Medulla oblongata (tissue), 1 donor: ENCODE data around the gene COL11A1.
"Not testable (repeated sequence)": the region's sequence is repeated elsewhere in the genome, so short reads cannot be mapped to it uniquely, and the experiment has no call there.

Source experiments
- DNase-seq: peaks from one replicate; pipeline ENCODE4 v3.0.0-alpha.2; 2015; ENCODE audit errors: extremely low spot score

COL11A1 gene

DNA sequence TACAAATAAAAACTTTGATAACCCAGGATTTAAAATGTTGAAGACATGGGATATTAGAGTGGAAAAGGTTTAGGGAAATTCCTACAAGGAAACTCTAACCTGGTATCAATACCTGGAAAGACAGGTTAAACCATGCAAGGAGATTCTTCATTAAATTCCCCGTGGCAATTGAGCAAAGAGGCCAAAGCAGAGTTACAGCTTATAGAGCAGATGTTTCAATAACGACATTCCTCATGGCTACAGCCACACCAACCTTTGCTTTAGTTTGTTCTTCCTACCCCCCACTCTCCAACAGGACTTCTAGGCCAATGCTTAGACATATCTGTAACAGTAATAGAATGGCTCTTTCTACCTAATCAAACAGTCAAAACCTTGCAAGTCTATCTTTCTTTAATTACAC is 271.3 kb downstream of the COL11A1 start:
- DNase-seq: no peak

DNA sequence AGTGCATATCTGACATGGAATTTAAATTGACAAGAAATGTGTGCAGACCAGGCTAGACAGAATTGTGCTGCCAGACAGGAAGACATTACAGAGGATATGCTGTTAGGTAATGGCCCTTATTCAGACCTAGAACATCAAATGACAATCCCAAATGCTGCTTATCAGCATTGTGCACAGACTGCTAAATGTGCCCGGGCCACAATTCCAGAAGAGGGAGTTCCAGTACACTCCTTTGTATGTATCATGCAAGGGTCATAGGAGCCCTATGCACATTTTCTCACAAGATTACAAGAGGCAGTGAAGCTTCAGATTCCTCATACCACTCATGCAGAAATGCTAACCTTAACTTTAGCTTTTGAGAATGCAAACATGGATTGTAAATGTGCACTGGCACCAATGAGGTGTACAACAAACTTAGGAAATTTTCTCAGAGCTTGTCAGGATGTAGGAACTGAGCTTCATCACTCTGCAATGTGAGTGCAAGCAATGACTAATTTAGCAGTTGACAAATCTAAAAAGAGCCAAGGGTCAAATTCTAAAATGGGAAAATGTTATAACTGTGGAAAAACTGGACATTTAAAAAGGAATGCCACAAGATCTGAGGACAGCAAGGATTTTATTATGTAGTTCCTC is 273.5 kb downstream of the COL11A1 start:
- no peak for DNase-seq

DNA sequence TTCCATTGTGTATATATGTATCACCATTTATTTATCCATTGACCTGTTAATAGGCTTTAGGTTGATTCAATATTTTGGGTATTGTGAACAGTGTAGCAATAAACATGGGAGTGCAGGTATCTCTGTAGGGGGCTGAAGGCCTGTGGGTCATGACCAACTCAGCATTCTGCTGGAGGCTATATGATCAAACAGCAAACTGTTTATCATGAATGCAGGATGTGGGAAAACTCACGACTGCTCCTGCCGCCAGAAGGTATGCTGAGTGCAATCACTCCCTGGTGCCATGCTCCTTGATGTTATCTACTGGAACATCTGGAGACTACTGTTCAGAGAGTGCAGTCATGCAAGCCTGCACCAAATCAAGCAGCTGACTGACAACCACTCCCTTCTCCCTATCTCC is 275.2 kb downstream of the COL11A1 start:
- DNase-seq: no peak

DNA sequence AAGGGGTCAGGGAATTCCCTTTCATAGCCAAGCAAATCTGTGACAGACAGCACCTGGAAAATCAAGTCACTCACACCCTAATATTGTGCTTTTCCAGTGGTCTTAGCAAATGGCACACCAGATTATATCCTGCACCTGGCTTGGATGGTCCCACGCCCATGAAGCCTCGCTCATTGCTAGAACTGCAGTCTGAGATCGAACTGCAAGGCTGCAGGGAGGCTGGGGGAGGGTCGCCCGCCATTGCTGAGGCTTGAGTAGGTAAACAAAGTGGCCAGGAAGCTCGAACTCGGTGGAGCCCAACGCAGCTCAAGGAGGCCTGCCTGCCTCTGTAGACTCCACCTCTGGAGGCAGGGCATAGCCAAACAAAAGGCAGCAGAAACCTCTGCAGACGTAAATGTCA is 281.6 kb downstream of the COL11A1 start:
- DNase-seq: not testable (repeated sequence)
